Activated CD8-positive, alpha-beta T cell treated with anti-CD3 and anti-CD28 coated beads, Interleukin-2, amount 10 ng/mL, durations not matched to agents 7 days and 5 days (primary cell): ENCODE measurements around the gene DCAF17. TPM values are rescaled to one million over a fixed set of nuclear protein-coding genes. Genes with fewer than 3 reads are reported as not detected.
"Not testable (repeated sequence)": the region's sequence is repeated elsewhere in the genome, so short reads cannot be mapped to it uniquely, and the experiment has no call there.

ENCODE experiments used
- ATAC-seq: fragments of 150-1000 bp; cut with Tn5 transposase; one replicate; pipeline ENCODE4 v1.10.0; 2021; ENCODE audit warnings: moderate library complexity
- CTCF ChIA-PET: fragments of 350-600 bp; sonication (Branson Sonifier 250); formaldehyde crosslinking; loops from one replicate; lab custom pipeline; 2021; ENCODE audit warnings: antibody characterized with exemption; lab: Charles Lee
- POLR2A ChIA-PET: fragments of 350-600 bp; sonication (Branson Sonifier 250); formaldehyde crosslinking; loops from one replicate; lab custom pipeline; 2021; ENCODE audit warnings: antibody characterized with exemption; lab: Charles Lee
- DNase-seq: peaks from one replicate; pipeline ENCODE4 v3.0.0-alpha.2; 2020
- H3K27ac Mint-ChIP-seq: one replicate; pipeline ENCODE4 v1.8.0; 2021; ENCODE audit warnings: mild to moderate bottlenecking, mixed read lengths
- H3K27me3 Mint-ChIP-seq: one replicate; pipeline ENCODE4 v1.8.0; 2021; ENCODE audit warnings: low read depth, mixed read lengths
- H3K36me3 Mint-ChIP-seq: one replicate; pipeline ENCODE4 v1.8.0; 2021; ENCODE audit warnings: low read depth, mixed read lengths
- H3K4me1 Mint-ChIP-seq: one replicate; pipeline ENCODE4 v1.8.0; 2021; ENCODE audit warnings: low read depth, mixed read lengths
- H3K4me3 Mint-ChIP-seq: one replicate; pipeline ENCODE4 v1.8.0; 2021; ENCODE audit warnings: mild to moderate bottlenecking, mixed read lengths
- H3K9me3 Mint-ChIP-seq: one replicate; pipeline ENCODE4 v1.8.0; 2022; ENCODE audit warnings: mixed read lengths; ENCODE audit not compliant: insufficient read depth
- total RNA-seq, 2 experiments: library from RNA; stranded (reverse); gene quantifications; one replicate each; pipeline ENCODE4 v1.2.3, GENCODE V29; 2021

Gene DCAF17
- total RNA-seq, 2 experiments from 2014 or later: 15.9 to 17.5 TPM

DNA sequence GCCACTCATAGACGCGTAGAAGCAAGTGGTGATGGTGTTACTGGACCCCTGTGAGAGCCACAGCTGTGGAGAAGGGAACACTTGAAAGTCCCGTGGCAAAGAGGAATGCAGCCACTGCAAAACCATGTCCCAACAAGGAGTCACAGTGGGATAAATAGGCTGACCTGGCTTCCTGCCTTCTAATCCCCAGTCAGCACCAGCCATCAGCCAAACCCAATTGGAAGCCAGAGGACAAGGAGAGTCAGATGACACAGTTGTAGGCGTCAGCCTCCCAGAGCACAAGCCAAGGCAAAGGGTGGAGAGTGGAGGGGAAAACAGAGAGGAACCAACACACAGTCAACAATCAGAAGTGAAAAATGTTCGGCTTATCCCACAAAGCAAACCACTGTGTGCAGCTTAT lies 82.8 kb downstream of the DCAF17 start:
- Mint-ChIP-seq H3K36me3 (no peaks in the 10 kb centered on the region), H3K4me1 (peaks cover 7% of the 10 kb centered on the region), H3K27me3 (peaks cover 18% of the 10 kb centered on the region), H3K4me3 (no peak overlapping the region), H3K27ac (no peak overlapping the region), H3K9me3 (no peaks in the 10 kb centered on the region)
- ChIA-PET CTCF (no interaction called here), POLR2A (no interaction called here)
- ATAC-seq (no peak), DNase-seq (no peak)

DNA sequence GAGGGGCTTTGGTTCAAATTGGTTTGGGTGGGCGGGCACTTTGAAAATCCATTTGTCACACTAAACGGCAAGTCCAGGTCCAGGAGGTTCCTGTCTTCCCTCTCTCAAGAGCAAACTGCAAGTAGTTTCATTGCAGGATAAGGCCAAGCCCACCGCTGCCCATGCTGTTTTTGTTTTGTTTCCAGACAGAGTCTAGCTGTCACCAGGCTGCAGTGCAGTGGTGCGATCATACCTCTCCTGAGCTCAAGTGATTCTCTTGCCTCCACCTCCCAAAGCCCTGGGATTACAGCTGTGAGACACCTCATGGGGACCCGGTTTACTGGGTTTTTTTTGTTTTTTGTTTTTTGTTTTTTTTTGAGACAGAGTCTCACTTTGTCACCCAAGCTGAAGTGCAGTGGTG lies 86.4 kb downstream of the DCAF17 start:
- POLR2A ChIA-PET: interaction anchor here (0.5 kb wide), 1 partner anchor 1559 kb away, joined by 3 read pairs; no protein-coding TSS in a partner anchor
- ATAC-seq (no peak), DNase-seq (no peak)
- no peaks in the 10 kb centered on the region for H3K36me3 Mint-ChIP-seq
- H3K4me3 Mint-ChIP-seq: no peak overlapping the region
- CTCF ChIA-PET: interaction anchor here (0.5 to 2.0 kb wide), 2 partner anchors 10 to 510 kb away, joined by 3 to 8 read pairs; no protein-coding TSS in a partner anchor
- H3K9me3 Mint-ChIP-seq: no peaks in the 10 kb centered on the region
- H3K27me3 Mint-ChIP-seq: peaks cover 42% of the 10 kb centered on the region
- H3K27ac Mint-ChIP-seq: no peak overlapping the region
- H3K4me1 Mint-ChIP-seq: peaks cover 17% of the 10 kb centered on the region

DNA sequence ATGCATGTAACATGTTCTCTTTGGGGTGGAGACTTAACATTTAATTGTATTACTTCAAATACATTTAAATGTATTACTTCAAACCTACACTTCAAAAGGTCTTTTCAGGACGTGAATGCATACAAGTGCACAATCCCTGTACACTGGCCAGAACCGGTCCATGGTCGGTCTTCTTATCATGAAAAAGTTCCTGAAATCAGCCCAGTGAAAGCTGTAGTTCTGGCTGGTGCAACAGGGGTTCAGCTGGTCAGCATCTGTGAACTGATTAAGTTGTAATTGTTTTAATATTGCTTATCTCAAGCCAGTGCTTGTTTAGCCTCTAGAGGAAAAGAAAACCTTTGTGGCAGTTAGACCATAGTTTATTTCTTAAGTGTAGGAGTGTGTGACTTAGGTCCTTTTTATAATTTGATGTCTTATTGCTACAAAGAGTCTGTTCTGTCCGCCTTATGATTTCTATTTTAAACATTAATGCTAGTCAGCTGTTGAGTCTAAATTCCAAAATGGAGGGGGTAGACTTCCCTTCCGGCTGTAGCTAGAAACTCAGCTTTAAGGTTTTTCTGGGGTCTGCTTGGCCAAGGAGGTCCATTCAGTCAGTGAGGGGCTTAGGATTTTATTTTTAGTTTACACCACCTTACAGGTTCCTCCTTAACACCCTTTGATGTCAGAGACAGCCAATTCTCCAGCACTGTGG lies 87.5 kb downstream of the DCAF17 start:
- peak overlapping the region; percentile 84 for H3K4me3 Mint-ChIP-seq
- no peak overlapping the region for H3K27ac Mint-ChIP-seq
- H3K27me3 Mint-ChIP-seq: peaks cover 42% of the 10 kb centered on the region
- POLR2A ChIA-PET: interaction anchor here (0.7 kb wide), 1 partner anchor 15 kb away, joined by 3 read pairs; no protein-coding TSS in a partner anchor
- no peaks in the 10 kb centered on the region for H3K36me3 Mint-ChIP-seq
- H3K9me3 Mint-ChIP-seq: no peaks in the 10 kb centered on the region
- CTCF ChIA-PET: interaction anchor here (1.5 to 2.0 kb wide), 2 partner anchors 9 to 12 kb away, joined by 4 to 8 read pairs; no protein-coding TSS in a partner anchor
- peaks cover 17% of the 10 kb centered on the region for H3K4me1 Mint-ChIP-seq
- DNase-seq: no peak
- ATAC-seq: no peak

DNA sequence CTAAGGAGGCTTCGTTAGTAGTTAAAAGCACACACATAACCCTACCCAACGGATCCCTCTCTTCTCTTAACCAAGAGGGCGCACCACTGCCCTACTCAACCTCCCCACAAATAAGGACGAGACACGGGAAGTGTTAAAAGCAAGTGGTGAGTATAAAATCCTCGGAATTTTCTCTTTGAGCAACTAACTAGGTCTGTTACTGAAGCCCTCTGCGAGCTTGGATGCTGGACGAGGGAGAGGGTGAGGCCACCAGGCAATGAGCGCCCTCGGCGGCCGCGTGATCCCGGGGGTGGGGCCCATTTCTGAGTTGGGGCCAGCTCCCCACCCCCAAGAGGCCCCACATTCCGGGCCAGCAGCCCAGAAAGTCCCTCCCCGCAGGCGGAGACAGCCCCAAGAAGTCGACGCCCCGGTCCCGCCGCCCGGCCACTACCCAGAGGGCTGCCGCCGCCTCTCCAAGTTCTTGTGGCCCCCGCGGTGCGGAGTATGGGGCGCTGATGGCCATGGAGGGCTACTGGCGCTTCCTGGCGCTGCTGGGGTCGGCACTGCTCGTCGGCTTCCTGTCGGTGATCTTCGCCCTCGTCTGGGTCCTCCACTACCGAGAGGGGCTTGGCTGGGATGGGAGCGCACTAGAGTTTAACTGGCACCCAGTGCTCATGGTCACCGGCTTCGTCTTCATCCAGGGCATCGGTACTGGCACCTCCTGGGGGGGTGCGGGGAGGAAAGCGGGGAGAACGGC lies 88.2 kb downstream of the DCAF17 start, which contains the start of gene CYBRD1:
TSS of gene CYBRD1 (plus strand) at position 423 of the 736 bp plus-strand sequence. CDS start at position 495, 72 bp downstream.
- peak; percentile 71 for ATAC-seq
- ChIA-PET CTCF (interaction anchor here (1.5 to 2.0 kb wide), 2 partner anchors 8 to 13 kb away, joined by 4 to 8 read pairs; no protein-coding TSS in a partner anchor), POLR2A (interaction anchor here (0.7 kb wide), 1 partner anchor 43 kb away, joined by 3 read pairs; no protein-coding TSS in a partner anchor)

DNA sequence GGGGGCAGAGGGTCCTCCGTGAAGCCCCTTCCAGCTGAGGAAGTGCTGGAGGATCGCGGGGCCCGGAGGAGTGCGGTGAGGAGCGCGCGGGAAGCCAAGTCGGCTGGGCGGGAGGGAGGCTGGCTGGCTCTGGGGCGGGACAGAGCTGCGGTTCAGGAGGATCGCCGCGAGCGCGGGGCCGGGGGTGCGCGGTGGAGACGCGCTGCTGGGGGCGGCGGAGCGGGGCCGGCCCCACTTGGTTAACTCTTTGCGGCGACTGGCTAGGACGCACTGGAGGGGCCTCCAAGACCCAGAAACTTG lies 88.7 kb downstream of the DCAF17 start:
- CTCF ChIA-PET: interaction anchor here (1.2 to 1.5 kb wide), 2 partner anchors 13 to 51 kb away, joined by 4 read pairs; no protein-coding TSS in a partner anchor
- peaks cover 46% of the 10 kb centered on the region for H3K27me3 Mint-ChIP-seq
- no peaks in the 10 kb centered on the region for H3K36me3 Mint-ChIP-seq
- no peak overlapping the region for H3K27ac Mint-ChIP-seq
- peak overlapping the region; percentile 84 for H3K4me3 Mint-ChIP-seq
- DNase-seq (peak; percentile 28), ATAC-seq (peak; percentile 68)
- no peaks in the 10 kb centered on the region for H3K9me3 Mint-ChIP-seq
- POLR2A ChIA-PET: interaction anchor here (0.7 kb wide), 1 partner anchor 43 kb away, joined by 3 read pairs; no protein-coding TSS in a partner anchor
- peaks cover 17% of the 10 kb centered on the region for H3K4me1 Mint-ChIP-seq

More for the DNA sequence above, 88.2 kb downstream of the DCAF17 start, which contains the start of gene CYBRD1:
- no peaks in the 10 kb centered on the region for H3K36me3 Mint-ChIP-seq
- H3K27ac Mint-ChIP-seq: peak within 1 kb of the TSS; percentile 60
- peak; percentile 35 for DNase-seq
- H3K4me1 Mint-ChIP-seq: peaks cover 17% of the 10 kb centered on the region
- H3K4me3 Mint-ChIP-seq: peak within 1 kb of the TSS; percentile 84
- peaks cover 42% of the 10 kb centered on the region for H3K27me3 Mint-ChIP-seq
- no peaks in the 10 kb centered on the region for H3K9me3 Mint-ChIP-seq

DNA sequence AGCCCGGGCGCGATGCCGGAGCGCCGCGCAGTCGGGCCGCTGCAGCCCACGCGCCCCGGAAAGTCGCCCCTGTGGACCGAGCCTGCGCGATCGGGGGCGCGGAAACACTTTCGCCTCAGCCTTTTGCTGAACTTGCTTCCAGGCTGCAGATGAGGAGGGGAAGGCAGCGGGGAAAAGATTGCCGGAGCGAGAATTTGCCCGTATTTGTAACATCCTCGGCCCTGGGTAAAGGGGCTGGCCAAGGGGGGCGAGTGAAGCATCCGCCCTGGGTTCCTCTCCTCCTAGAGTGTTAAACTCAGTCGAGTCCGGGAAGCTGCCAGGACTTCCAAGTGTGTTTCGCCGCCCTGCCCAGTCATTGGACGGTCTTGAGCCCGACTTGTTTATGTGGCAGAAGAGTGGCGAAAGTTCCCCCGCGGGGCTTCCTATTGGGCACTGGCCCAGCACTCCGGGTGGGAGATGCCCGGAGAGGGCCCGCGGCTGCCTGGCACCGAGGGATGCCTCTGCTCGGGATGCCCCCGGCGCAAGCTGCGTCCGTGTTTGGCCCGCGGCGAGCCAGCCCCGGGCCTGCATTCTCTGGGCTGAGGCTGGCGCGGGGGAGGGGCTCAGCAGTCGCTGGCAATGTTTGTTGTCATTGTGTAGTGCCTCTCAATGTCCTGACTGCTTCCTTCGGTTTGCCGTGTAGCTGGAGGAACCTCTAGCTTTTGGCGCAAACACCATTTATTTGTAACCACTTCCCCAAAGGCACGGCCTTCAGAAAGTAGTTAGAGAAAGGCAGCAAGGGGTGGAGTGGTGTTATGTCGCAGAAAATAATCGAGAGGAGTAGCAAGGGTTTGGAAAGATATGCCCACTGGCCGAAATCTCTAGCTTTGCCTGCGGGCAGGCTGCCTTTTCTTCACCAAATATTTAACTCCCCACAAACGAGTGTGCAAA lies 89.3 kb downstream of the DCAF17 start:
- ChIA-PET CTCF (interaction anchor here (1.2 kb wide), 2 partner anchors 52 to 551 kb away, joined by 4 to 5 read pairs; no protein-coding TSS in a partner anchor), POLR2A (interaction anchor here (0.7 to 1.5 kb wide), 2 partner anchors 44 to 90 kb away, joined by 3 read pairs; partner anchors contain the start of genes DCAF17 and METTL8)
- H3K9me3 Mint-ChIP-seq: no peaks in the 10 kb centered on the region
- no peaks in the 10 kb centered on the region for H3K36me3 Mint-ChIP-seq
- H3K27me3 Mint-ChIP-seq: peaks cover 48% of the 10 kb centered on the region
- H3K27ac Mint-ChIP-seq: no peak overlapping the region
- DNase-seq (peak; percentile 29), ATAC-seq (peak; percentile 49)
- peaks cover 17% of the 10 kb centered on the region for H3K4me1 Mint-ChIP-seq
- H3K4me3 Mint-ChIP-seq: peak overlapping the region; percentile 84

DNA sequence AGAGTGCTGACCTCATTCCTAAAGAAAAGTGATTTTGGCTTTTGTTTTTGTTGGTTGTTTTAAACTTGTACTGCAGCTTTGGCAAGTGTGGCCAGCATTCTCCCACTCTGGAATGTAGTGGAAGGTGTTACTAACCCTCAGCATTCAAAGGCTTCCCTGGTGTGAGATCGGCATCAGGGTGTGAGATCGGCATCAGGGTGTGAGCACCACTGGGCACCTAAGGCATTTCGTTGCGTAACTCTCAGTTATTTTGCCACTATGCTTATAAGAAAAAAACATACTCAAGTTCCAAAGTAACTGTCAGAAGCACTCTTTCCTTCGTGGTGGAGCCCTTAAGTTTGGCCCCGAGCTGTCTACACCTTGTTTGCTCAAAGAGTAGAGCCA lies 90.0 kb downstream of the DCAF17 start:
- Mint-ChIP-seq H3K9me3 (no peaks in the 10 kb centered on the region), H3K4me1 (peaks cover 17% of the 10 kb centered on the region), H3K27me3 (peaks cover 49% of the 10 kb centered on the region), H3K4me3 (peak overlapping the region; percentile 38), H3K36me3 (no peaks in the 10 kb centered on the region), H3K27ac (no peak overlapping the region)
- ChIA-PET CTCF (interaction anchor here (1.2 kb wide), 2 partner anchors 53 to 551 kb away, joined by 4 to 5 read pairs; no protein-coding TSS in a partner anchor), POLR2A (interaction anchor here (1.5 kb wide), 1 partner anchor 90 kb away, joined by 3 read pairs; the partner anchor contains the start of genes DCAF17 and METTL8)
- DNase-seq: no peak
- no peak for ATAC-seq

DNA sequence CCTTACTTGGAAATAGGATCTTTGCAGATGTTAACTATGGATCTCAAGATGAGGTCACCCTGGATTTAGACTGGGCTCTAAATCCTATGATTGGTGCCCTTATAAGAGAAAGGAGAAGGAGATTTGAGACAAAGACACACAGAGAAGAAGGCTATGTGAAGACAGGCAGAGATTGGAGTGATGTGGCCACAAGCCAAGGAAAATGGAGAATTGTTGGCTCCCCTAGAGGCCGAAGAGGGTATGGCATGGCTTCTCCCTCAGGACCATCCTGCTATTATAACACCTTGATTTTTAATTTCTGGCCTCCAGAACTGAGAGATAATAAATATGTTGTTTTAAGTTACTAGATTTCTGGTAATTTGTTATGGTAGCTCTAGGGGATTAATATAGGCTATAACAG lies 95.9 kb downstream of the DCAF17 start:
- ATAC-seq (no peak), DNase-seq (no peak)
- H3K4me3 Mint-ChIP-seq: no peak overlapping the region
- H3K27me3 Mint-ChIP-seq: peaks cover 26% of the 10 kb centered on the region
- H3K4me1 Mint-ChIP-seq: no peaks in the 10 kb centered on the region
- ChIA-PET CTCF (interaction anchor here (1.0 to 1.4 kb wide), 2 partner anchors 9 to 28 kb away, joined by 3 to 8 read pairs; partner anchors contain the start of gene CYBRD1), POLR2A (no interaction called here)
- H3K27ac Mint-ChIP-seq: no peak overlapping the region
- H3K9me3 Mint-ChIP-seq: no peaks in the 10 kb centered on the region
- H3K36me3 Mint-ChIP-seq: no peaks in the 10 kb centered on the region

DNA sequence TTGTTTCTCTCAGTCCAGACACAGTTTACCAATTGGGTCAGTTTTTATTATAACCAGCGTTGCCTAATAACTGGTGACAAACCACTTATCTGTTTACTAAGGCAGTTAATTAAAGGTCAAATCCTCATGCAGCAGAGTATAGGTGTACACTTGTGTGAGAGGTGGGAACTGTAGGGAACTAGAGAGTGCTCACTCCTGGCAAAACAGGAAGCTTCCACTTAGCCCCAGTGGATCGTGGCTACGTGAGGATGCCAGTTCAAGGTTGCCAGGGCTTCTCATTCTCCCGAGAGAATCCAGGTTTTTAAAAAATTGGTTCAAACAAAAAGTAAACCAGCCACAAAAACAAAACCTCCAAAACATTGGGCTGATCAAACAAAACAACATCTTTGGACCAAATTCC lies 96.4 kb downstream of the DCAF17 start:
- ATAC-seq (no peak), DNase-seq (no peak)
- POLR2A ChIA-PET: no interaction called here
- Mint-ChIP-seq H3K9me3 (no peaks in the 10 kb centered on the region), H3K27ac (no peak overlapping the region), H3K4me3 (no peak overlapping the region), H3K4me1 (no peaks in the 10 kb centered on the region), H3K36me3 (no peaks in the 10 kb centered on the region), H3K27me3 (peaks cover 21% of the 10 kb centered on the region)
- CTCF ChIA-PET: interaction anchor here (1.0 to 1.4 kb wide), 2 partner anchors 9 to 27 kb away, joined by 3 to 8 read pairs; partner anchors contain the start of gene CYBRD1

DNA sequence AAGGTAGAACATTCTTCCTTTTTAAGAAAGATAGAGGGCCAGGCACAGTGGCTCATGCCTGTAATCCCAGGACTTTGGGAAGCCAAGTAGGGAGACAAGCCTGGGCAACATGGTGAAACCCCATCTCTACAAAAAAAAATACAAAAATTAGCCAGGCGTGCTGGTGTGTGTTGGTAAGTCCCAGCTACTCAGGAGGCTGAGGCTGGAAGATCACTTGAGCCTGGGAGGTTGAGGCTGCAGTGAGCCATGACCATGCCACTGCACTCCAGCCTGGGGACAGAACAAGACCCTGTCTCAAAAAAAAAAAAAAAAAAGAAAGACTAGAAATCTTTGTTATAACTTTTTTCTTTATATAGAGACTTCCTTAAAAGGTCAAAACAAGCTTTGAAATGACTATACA lies 96.8 kb downstream of the DCAF17 start:
- H3K9me3 Mint-ChIP-seq, H3K4me3 Mint-ChIP-seq, DNase-seq, POLR2A ChIA-PET, H3K4me1 Mint-ChIP-seq, H3K27ac Mint-ChIP-seq, H3K36me3 Mint-ChIP-seq, ATAC-seq: not testable (repeated sequence)
- CTCF ChIA-PET: interaction anchor here (1.0 to 1.5 kb wide), 3 partner anchors 9 to 43 kb away, joined by 3 to 8 read pairs (median 3); partner anchors contain the start of gene CYBRD1
- peaks cover 20% of the 10 kb centered on the region for H3K27me3 Mint-ChIP-seq
